ENCODE data around the gene PHOX2A. TPM values are rescaled to one million over a fixed set of nuclear protein-coding genes. Genes with fewer than 3 reads are reported as not detected.

The PHOX2A gene
- total RNA-seq, 3 donors from 2014 or later (not counting 1 experiment from before 2014, with no cell fraction given) = not detected

DNA sequence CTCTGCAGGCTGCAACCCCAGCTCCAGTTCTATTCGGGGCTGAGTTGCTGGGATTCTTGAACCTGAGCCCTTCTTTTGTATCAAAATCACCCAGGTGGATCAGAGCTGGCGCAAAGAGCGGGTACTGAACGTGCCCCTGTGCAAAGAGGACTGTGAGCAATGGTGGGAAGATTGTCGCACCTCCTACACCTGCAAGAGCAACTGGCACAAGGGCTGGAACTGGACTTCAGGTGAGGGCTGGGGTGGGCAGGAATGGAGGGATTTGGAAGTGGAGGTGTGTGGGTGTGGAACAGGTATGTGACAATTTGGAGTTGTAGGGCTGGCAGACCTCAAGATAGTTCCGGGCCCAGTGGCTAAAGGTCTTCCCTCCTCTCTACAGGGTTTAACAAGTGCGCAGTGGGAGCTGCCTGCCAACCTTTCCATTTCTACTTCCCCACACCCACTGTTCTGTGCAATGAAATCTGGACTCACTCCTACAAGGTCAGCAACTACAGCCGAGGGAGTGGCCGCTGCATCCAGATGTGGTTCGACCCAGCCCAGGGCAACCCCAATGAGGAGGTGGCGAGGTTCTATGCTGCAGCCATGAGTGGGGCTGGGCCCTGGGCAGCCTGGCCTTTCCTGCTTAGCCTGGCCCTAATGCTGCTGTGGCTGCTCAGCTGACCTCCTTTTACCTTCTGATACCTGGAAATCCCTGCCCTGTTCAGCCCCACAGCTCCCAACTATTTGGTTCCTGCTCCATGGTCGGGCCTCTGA lies 48.3 kb downstream of the PHOX2A start:
- H3K27ac Mint-ChIP-seq = no peak overlapping the region
- H3K9me3 ChIP-seq (ENCODE audit: control insufficient read depth, insufficient read depth, low read length) = no peaks in the 10 kb centered on the region
- no peak for TF ChIP-seq CTCF (IDR thresholded peaks at IDR 0.05)
- no peaks in the 10 kb centered on the region for H3K4me1 ChIP-seq (ENCODE audit: control insufficient read depth, insufficient read depth, low read length)
- H3K27me3 ChIP-seq (ENCODE audit: control insufficient read depth, insufficient read depth, low read length) = no peaks in the 10 kb centered on the region
- no peak overlapping the region for H3K4me3 Mint-ChIP-seq
- H3K36me3 ChIP-seq (ENCODE audit: control insufficient read depth, insufficient read depth, low read length) = no peaks in the 10 kb centered on the region
- H3K27me3 Mint-ChIP-seq (ENCODE audit: low read depth in 2 of 2) = no peaks in the 10 kb centered on the region
- H3K4me1 Mint-ChIP-seq = no peaks in the 10 kb centered on the region
- WGBS (ENCODE audit: insufficient coverage) = 87% methylated on average over 12 of the region's 12 CpGs
- ATAC-seq = no peak
- intact Hi-C loops (cut with micrococcal nuclease) = no loop called here
- H3K27ac ChIP-seq (ENCODE audit: low read length) = no peak overlapping the region
- no peaks in the 10 kb centered on the region for H3K36me3 Mint-ChIP-seq
- no peaks in the 10 kb centered on the region for H3K9me3 Mint-ChIP-seq
- H3K4me3 ChIP-seq (ENCODE audit: low read length) = no peak overlapping the region
- no peak for DNase-seq

GRCh38 chr11:72191961-72192381 lies 52.0 kb downstream of the PHOX2A start, which contains the start of gene FOLR1:
FOLR1 (plus strand) TSS chr11:72192140; CDS start chr11:72192174, 34 bp downstream.
- Histone ChIP-seq H3K27me3 (ENCODE audit: control insufficient read depth, insufficient read depth, low read length) (no peaks in the 10 kb centered on the region), H3K36me3 (ENCODE audit: control insufficient read depth, insufficient read depth, low read length) (no peaks in the 10 kb centered on the region), H3K27ac (ENCODE audit: low read length) (no peak within 1 kb of the TSS), H3K9me3 (ENCODE audit: control insufficient read depth, insufficient read depth, low read length) (no peaks in the 10 kb centered on the region), H3K4me3 (ENCODE audit: low read length) (no peak within 1 kb of the TSS), H3K4me1 (ENCODE audit: control insufficient read depth, insufficient read depth, low read length) (no peaks in the 10 kb centered on the region)
- WGBS (ENCODE audit: insufficient coverage) = 88% methylated on average over 5 of the region's 5 CpGs
- Mint-ChIP-seq H3K9me3 (no peaks in the 10 kb centered on the region), H3K27ac (no peak within 1 kb of the TSS), H3K4me1 (no peaks in the 10 kb centered on the region), H3K4me3 (no peak within 1 kb of the TSS), H3K27me3 (ENCODE audit: low read depth in 2 of 2) (no peaks in the 10 kb centered on the region), H3K36me3 (no peaks in the 10 kb centered on the region)
- TF ChIP-seq CTCF (IDR thresholded peaks at IDR 0.05) = no peak
- DNase-seq = no peak
- ATAC-seq = no peak
- intact Hi-C loops (cut with micrococcal nuclease) = no loop called here

DNA sequence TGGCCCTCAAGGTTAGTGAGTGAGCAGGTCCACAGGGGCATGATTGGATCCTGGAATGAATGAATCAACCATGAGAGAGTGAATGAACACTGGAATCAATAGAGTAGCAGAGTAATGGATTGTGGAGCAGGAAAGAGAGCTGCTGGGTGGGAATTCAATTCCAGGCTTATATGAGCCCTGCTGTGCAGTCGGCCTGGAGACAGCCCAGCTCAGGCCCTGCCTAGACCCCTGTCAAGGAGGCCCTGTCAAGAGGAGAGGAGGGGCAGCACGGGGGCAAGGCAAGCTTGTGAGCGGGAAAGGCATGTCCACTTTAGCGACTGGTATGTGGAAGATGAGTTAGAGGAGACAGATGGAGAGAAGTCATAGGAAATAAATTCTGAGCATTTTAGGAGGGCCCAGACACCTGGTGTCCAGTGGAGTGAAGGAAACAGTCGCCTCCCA lies 53.3 kb downstream of the PHOX2A start:
- DNase-seq (no peak), ATAC-seq (no peak)
- Mint-ChIP-seq H3K27me3 (ENCODE audit: low read depth in 2 of 2) (no peaks in the 10 kb centered on the region), H3K27ac (no peak overlapping the region), H3K4me1 (no peaks in the 10 kb centered on the region), H3K9me3 (no peaks in the 10 kb centered on the region), H3K4me3 (no peak overlapping the region), H3K36me3 (no peaks in the 10 kb centered on the region)
- no peaks in the 10 kb centered on the region for H3K4me1 ChIP-seq (ENCODE audit: control insufficient read depth, insufficient read depth, low read length)
- no peaks in the 10 kb centered on the region for H3K9me3 ChIP-seq (ENCODE audit: control insufficient read depth, insufficient read depth, low read length)
- no peak overlapping the region for H3K4me3 ChIP-seq (ENCODE audit: low read length)
- H3K27ac ChIP-seq (ENCODE audit: low read length) = no peak overlapping the region
- no peak for TF ChIP-seq CTCF (IDR thresholded peaks at IDR 0.05)
- H3K36me3 ChIP-seq (ENCODE audit: control insufficient read depth, insufficient read depth, low read length) = no peaks in the 10 kb centered on the region
- no peaks in the 10 kb centered on the region for H3K27me3 ChIP-seq (ENCODE audit: control insufficient read depth, insufficient read depth, low read length)
- WGBS (ENCODE audit: insufficient coverage) = 90% methylated on average over 5 of the region's 5 CpGs
- intact Hi-C loops (cut with micrococcal nuclease) = no loop called here

Data from natural killer cell (primary cell).